Stimulated activated CD4-positive, alpha-beta T cell treated with anti-CD3 and anti-CD28 coated beads, Interleukin-15, amount 100 ng/mL, for 48 hours (primary cell): ENCODE results near the gene ANTXR2.
A peak's percentile ranks its signal among the peaks of the same experiment; 100 is the strongest.

Experiments used
- DNase-seq, 2 donors: peaks; one replicate each; pipeline ENCODE4 v3.0.0-alpha.2; 2020; ENCODE audit warnings: low read depth in 2 of 2

The ANTXR2 gene

DNA sequence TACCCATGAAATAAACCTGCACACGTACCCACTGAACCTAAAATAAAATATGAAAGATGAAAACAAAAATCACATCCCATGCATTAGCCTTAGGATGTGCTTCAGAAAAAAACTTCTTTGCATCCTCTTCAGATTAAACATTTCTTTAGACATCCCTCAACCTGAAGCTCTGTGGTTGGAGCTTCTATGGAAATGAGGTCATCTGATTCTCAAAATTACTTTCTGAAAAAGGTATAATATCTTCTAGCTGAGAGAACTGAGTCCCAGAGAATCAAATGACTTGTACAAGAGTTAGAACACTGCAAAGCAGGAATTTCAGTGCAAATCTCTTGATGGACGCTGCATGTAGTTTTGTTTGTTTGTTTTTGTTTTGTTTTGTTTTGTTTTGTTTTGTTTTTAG, 19.1 kb upstream of the ANTXR2 start:
- DNase-seq, result no peak

DNA sequence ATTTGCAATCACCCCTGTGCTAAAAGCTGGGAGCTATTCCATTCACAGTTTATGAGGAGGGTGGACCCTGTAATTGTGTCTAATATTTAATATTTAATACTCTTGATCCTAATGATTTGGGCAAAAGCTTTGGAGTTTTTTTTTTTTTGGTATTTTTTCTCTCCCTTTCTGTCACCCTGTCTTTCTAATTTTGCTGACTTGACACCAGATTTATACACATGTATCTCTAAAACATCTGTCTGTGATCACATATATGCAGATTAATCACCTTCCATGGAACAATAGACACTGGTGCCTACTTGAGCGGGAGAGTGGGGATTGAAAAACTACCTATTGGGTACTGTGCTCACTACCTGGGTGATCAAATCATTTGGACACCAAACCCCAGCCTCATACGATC, 18.7 kb upstream of the ANTXR2 start:
- no peak for DNase-seq

DNA sequence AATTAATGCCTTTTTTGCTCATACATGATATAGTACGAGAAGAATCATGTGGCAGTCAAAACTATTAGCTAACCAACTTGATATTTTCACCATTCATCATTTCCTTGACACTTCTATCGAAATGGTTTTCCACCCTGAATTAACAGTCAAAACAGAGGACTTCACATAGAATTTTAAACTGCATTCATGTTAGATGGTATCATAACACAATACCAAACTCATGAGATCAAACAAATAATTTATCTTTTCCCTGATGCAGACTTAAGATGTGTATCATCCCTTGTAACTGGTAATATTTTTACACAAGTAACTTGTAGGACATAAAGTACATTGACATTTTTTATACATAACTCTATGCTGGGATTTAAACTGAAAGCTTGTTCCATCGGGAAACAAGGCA, 18.2 kb upstream of the ANTXR2 start:
- no peak for DNase-seq

DNA sequence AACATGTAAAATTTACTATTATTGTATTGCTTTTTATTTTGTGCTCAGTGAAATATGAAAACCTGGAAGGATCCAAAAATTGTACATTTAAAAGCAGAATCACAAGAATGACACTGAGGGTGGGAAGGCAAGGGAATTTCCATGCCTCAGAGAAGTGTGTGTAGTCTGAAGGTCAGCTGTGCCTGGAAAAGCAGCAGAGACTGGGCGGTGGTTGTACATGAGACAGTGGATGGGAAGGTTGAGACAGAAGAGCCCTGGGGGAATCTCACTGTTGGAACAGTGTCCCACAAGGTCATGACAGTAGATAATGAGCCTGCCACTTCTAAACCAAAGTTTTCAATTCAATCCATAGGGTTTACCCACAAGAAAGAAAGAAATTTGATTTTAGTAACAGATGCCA, 17.1 kb upstream of the ANTXR2 start:
- DNase-seq, result no peak

DNA sequence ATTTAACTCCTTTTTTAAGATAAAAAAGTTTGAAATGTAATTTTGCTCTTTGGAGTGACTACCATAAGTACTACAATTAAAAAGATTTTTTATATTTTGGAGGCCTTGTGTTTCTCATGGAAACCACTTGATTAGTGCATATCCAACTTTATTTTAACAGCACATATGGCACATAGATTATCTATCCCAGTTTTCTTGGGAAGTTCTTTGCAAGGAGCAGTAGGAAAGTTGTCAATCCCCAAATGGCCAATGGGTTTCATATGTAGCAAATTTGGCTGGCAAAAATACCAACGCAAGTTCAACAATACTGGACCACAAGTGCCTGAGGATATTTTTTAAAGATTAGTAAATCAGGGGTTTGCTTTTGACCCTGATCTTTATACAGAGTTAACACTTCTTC, 15.4 kb upstream of the ANTXR2 start:
- no peak for DNase-seq

GRCh38 chr4:80086296-80086695, 13.3 kb upstream of the ANTXR2 start:
- no peak for DNase-seq

GRCh38 chr4:80085081-80085480, 12.1 kb upstream of the ANTXR2 start:
- no peak for DNase-seq

- no peak for DNase-seq
These were observed 9.7 kb upstream of the ANTXR2 start for GRCh38 chr4:80082693-80083092.

DNA sequence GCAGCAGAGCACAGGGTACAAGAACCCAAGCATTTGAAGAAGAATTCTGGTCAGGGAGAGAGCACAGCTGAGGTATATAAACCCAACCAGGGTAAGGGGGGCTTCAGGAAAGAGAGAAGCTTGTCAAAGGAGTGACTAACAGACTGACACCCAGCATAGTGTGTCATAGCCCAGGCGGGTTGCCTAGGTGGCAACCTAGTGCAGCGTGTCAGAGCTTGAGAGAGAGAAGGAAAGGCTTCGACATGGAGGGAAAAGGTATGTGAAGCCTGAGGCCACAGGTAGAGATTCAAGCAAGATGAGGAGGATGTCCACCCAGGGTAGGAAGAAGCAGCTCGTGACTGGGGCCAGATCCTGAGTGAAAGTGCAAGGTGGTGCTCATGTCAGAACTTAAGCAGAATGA, 8.5 kb upstream of the ANTXR2 start:
- no peak for DNase-seq

- DNase-seq, result no peak
These were observed 6.4 kb upstream of the ANTXR2 start for GRCh38 chr4:80079255-80079923.

- no peak for DNase-seq
These were observed 5.5 kb upstream of the ANTXR2 start for GRCh38 chr4:80078346-80079092.

- DNase-seq, result no peak
These were observed 4.6 kb upstream of the ANTXR2 start for GRCh38 chr4:80077639-80078038.

GRCh38 chr4:80076681-80077080, 3.7 kb upstream of the ANTXR2 start:
- DNase-seq, result no peak

GRCh38 chr4:80075995-80076675, 3.1 kb upstream of the ANTXR2 start:
- DNase-seq, result no peak

GRCh38 chr4:80074651-80075050, 1.6 kb upstream of the ANTXR2 start:
- no peak for DNase-seq

- no peak for DNase-seq
These were observed 1.0 kb upstream of the ANTXR2 start for GRCh38 chr4:80074069-80074468.

DNA sequence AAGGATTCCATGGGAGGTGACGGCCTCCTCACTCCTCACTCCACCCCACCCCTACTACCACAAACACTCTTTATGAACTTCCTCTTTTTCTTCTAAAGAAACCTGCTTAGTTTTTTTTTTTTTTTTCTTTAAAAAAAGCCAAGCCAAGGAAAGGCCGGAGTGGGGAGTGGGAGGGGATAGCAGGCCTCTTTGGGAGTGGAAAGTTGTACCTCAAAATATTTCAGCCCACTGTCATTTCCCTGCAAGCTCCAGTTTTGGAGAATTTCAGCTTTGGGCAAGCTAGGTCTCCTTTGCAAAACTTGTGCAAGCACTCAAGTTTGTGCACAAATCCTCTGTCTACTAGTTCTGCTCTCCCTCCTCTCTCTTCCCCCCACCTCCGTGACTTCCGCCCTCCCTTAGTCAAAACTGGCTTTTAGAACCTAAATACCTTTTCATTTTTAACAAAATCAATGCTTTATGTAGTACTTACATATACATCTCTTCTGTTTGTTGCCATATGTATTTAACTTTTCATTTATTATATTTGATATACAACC, 512 bp upstream of the ANTXR2 start:
- DNase-seq, result no peak

DNA sequence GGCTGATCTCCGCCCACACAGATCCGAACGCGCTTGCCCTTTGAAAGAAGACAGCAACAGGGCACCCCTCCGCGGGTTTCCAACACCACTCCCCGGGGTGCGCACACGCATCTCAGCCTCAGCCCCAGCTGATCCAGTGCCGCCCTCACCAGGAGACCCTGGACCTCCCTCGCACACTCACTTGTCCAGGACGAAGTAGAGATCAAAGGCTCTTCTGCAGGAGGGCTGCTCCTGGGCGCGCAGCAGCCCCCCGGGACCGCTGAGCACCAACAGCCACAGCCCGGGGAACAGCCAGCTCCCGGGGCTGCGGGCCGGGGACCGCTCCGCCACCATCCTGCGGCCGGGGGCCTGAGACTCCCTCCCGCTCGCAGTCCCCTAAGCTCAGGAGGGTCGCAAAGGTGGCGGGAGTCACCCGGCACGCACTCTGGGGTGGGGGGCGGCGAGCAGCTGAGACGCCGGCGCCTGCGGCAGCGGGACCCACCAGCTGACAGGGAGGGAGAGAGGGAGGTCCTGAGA, 743 bp downstream of the ANTXR2 start:
- peak in 1 of 2 donors; percentile 35 for DNase-seq

- DNase-seq, result no peak
These were observed 1.3 kb downstream of the ANTXR2 start for GRCh38 chr4:80071604-80072227.

- DNase-seq, result no peak
These were observed 2.0 kb downstream of the ANTXR2 start for GRCh38 chr4:80070880-80071603.
